Effector CD8-positive, alpha-beta T cell (primary cell): ENCODE data around the gene MARK2.
A peak's percentile ranks its signal among the peaks of the same experiment; 100 is the strongest.
"Not testable (repeated sequence)": the region's sequence is repeated elsewhere in the genome, so short reads cannot be mapped to it uniquely, and the experiment has no call there.

Experiments
- DNase-seq: peaks from one replicate; lab custom pipeline; 2025; lab: John Stamatoyannopoulos, UW
- total RNA-seq, 4 experiments: gene quantifications; one replicate each; lab custom pipeline; 2026; lab: John Stamatoyannopoulos, UW

MARK2 gene
- total RNA-seq: 57.8 to 80.5 (median 73.9) reads per million in 4 experiments

DNA sequence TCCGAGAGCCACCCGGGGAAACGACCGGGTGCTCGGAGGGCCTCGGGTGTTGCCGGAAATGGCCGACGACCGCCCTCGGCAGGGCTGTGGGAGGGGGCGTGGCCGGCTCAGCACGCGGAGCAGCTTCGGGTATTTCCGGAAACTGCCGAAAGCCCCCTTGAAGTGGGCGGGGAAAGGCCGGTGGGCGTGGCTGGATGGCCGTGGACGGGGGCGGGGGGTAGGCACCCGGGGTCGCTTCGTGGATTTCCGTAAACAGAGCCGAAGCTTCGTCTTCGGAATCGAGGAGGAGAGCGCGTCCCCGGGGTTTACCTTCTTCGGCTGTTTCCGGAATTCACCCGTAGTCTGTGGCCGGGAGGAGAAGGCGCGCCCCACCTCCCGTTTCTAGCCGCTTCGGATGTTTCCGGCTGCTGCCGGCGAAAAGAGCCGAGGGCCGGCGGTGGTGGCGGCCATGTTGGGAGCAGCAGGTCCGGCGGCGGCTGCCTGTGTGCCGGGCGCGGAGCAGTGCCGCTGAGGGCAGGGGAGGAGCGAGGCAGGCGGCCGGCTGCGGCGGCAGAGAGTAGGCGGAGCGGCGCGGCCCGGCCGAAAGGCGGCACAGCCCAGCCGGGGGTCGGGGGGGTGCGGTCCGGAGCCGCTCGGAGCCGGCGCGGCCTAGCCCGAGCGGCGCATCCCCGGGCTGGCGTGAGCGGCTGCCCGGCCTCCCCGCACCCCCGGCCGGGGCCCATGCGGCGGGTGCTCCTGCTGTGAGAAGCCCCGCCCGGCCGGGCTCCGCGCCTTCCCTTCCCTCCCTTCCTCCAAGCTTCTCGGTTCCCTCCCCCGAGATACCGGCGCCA lies at the start of gene MARK2:
Gene MARK2 (plus strand): TSS at position 433 of the 830 bp plus-strand sequence. CDS start 397 bp downstream, at position 830.
- peak; percentile 100 for DNase-seq

- no peak for DNase-seq
These were observed 47.3 kb upstream of the MARK2 start for GRCh38 chr11:63791495-63792167.

DNA sequence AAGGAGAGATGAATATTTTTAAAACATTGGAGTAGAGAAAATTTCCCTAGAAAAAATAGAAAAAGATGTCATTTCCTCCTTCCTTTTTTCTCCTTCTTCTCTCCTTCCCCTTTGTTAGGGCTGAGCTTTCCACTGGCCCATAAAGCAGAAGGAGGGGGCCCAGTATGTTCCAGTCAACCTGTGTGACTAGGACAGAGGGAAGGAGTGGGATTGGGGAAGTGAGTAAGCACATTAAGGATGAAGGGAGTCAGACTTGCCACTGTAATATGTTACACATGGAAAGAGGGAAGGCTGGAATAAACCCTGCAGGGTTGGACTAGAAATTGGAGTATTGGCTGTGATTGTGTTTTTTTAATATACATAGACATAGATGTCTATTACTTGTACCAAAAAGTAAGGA lies 45.7 kb upstream of the MARK2 start:
- no peak for DNase-seq

DNA sequence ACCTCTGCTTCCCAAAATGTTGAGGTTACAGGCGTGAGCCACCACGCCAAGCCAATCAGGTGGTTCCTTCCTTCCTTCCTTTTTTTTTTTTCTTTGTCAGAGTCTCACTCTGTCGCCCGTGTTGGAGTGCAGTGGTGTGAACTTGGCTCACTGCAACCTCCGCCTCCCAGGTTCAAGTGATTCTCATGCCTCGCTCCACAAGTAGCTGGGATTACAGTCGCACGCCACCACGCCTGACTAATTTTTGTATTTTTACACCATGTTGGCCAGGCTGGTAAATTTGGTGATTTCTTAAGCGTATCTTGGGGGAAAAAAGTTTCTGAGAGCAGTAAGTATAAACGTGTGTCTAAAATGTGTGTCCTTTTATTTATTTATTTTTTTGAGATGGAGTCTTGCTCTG lies 43.8 kb upstream of the MARK2 start:
- no peak for DNase-seq

DNA sequence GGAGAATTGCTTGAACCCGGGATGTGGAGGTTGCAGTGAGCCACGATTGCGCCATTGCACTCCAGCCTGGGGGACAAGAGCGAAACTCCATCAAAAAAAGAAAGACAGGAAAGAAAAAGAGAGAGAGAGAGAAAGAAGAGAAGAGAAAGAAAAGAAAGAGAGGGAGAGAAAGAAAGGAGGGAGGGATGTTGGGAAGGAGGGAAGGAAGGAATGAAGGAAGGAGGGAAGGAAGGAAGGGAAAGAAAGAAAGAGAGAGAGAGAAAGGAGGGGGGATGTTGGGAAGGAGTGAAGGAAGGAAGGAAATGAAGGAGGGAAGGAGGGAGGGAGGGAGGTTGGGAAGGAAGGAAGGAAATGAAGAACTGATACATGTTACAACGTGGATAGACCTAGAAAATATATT lies 38.0 kb upstream of the MARK2 start:
- no peak for DNase-seq

DNA sequence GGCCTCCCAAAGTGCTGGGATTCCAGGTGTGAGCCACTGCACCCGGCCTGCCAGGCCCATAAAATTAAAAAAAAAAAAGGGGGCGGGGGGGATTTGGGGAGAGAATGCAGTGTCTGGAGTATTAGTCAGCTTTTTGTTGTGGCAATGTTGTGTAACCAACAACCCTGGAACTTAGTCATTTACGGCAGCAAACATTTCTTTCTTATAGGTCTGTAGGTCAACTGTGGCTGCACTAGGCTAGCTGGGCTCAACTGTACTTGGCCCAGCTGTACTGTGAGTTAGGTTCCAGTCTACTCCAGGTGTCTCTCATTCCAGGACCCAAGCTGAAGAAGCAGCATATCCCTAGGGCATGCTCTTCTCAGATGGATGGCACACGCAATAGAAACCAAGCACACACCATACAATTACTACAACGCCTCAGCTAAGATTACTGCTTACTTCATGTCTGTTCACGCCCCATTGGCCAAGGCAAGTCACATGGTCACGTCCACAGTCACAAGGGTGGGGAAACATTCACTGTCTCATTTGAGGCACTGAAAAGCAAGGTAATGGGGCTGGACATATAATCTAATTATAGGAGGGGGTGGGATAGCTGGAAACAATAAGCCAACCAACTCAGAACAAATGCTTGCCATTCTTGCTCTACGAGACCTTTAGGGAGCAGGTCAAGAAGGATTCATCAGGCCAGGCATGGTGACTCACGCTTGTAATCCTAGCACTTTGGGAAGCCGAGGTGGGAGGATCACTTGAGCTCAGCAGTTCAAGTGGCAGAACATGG lies 36.1 kb upstream of the MARK2 start:
- DNase-seq: no peak

- DNase-seq: no peak
These were observed 34.7 kb upstream of the MARK2 start for GRCh38 chr11:63804259-63804658.

GRCh38 chr11:63805844-63806415 lies 33.0 kb upstream of the MARK2 start:
- no peak for DNase-seq

GRCh38 chr11:63810383-63810782 lies 28.5 kb upstream of the MARK2 start:
- not testable (repeated sequence) for DNase-seq

DNA sequence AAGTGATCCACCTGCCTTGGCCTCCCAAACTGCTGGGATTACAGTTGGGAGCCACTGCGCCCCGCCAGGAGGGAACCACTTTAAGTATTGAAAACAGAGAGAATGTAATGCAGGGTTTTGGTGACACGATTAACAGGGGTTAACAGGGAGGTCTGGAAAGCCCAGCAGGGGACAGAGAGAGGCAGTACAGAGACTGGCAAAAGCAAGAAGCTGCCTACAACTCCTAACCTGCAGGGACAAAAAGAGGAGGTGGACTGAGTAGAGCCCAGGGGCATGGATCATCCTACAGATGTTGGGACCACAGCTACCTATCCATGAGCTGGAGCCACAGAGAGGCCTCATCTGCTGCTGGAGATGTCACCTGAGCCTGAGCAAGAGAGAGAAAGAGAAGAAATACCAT lies 27.4 kb upstream of the MARK2 start:
- DNase-seq: no peak

- DNase-seq: peak; percentile 47
These were observed 25.8 kb upstream of the MARK2 start, which contains the start of gene SPINDOC for GRCh38 chr11:63813035-63813562. SPINDOC (plus strand) TSS chr11:63813456; CDS start chr11:63813687, 231 bp downstream.

DNA sequence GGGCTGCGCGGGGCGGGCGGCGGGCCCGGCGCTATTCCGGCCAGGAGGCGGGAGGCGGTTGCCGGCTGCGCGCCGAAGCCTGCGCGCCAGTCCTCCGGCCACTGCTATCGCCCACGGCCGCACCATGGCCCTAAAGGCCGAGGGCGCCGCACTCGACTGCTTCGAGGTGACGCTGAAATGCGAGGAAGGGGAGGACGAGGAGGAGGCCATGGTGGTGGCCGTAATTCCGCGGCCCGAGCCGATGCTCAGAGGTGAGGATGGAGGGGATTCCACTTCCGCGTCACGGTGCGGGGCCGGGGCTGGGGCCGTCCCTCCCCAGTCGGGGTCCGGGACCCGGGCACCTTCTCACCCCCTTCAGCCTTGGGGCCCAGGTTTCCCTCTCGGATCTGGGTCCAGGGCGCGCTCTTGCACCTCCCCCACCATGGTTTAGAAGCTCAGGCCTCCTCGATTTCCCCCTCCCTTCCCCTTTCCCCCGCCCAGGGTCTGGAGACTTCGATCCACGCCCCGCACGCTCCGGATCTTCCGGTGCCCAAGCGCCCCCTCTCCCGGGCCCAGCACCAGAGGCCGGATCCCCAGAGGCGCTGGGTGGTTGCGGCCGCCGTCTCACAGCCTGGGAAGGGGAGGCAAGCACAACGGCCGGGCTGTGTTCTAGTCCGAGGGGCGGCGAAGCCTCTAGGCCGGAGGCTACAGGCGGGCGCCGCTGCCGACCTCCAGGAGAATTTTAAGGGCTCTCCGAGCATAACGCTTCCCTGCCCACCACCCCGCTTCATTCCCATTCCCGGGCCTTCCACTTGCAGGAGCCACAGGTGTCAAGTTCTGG lies 25.1 kb upstream of the MARK2 start:
- peak; percentile 17 for DNase-seq

DNA sequence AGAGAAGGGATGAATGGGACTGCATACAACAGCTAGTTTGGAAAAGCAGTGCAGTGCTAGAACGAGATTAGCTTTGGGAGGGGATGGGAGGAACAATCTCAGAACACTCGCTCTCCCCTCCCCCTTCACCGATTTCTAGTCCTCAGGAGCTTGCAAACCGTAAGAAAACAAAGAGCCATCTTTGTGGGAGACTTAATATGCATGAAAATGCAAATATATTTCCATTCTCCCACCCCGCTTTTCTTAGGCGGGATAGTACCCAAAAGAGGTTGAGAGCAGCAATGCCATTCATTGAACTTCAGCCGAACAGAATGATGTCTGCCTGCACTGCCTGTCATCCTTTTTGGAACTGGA lies 24.6 kb upstream of the MARK2 start:
- DNase-seq: no peak

DNA sequence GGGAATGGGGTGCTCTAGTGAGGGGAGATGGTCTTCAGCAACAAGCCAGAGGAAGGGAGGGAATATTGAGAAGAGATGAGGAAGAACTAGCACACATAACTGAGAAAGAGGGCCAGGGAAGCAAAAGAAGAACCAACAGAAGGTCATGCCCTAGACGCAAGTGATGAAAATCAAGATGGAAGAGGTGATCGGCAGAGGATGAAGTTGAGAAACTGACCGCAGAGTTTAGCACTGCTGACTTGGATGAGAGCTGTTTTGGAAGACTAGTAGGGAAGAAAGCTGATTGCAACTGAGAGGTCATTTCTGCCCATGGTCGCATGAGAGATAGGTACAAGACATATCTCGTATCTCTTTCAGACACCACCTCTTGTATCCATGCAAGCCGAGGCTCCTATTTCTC lies 22.7 kb upstream of the MARK2 start:
- DNase-seq: no peak

GRCh38 chr11:63816732-63817131 lies 22.2 kb upstream of the MARK2 start:
- no peak for DNase-seq

GRCh38 chr11:63817758-63818498 lies 21.0 kb upstream of the MARK2 start:
- DNase-seq: no peak

DNA sequence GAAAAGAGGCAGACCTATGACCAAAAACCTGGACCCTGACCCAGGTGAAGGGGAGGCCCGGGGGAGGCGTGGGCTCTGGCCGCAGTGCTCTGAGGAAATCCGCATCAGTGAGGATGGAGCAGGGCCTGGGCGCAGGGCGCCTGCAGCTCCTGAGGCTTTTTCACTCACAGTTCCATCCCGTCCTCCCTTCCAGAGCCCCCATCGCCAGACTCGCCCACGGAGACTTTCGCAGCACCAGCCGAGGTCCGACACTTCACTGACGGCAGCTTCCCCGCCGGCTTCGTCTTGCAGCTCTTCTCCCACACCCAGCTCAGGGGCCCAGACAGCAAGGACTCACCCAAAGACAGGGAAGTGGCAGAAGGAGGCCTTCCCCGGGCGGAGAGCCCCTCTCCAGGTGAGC lies 20.3 kb upstream of the MARK2 start:
- no peak for DNase-seq

DNA sequence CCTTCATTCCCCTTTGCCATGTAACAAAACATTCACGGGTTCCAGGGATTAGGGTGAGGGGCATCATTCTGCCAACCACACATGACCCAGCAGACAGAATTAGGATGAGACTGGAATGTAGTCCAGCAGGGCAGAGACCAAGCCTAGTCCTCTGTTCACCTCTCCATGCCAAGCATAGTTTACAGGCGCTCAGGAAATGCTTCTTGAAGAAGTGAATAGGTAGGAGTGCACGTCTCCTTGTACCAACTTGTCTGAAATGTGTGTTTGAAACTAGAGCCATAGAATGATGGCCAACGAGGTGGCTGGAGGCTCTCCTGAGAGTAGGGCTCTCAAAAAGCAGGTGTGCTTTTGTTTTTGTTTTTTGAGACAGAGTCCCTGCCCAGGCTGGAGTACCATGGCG lies 17.5 kb upstream of the MARK2 start:
- no peak for DNase-seq

DNA sequence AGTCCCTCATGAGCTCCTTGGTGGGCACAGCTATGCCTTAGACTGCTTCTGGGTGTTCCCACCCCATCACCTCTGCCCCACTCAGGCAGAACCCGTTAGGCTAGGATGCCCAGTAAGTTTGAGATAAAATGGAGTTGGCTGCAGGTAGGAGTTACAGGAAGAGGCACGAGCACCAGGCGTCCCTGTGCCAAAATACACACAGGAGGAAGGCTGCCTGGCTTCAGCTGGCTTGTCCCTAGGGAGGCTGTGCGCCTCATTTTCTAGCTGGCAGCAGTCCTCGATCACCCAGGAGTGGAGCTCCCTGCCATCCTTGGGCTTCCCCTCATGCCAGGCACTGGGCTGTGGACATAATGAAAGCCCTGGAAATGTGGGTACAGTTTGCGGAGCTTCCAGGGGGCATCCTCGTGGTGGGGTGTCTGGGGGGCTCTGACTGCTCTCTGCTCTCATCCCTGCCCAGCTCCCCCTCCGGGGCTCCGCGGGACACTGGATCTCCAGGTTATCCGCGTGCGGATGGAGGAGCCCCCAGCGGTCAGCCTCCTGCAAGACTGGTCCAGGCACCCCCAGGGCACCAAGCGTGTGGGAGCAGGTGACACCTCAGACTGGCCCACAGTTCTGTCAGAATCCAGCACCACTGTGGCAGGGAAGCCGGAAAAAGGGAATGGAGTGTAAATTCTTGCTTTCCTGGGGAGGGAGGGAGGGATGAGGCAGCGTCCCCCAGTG lies 12.3 kb upstream of the MARK2 start:
- no peak for DNase-seq
